ENCODE results near the gene DUS2.

DNA sequence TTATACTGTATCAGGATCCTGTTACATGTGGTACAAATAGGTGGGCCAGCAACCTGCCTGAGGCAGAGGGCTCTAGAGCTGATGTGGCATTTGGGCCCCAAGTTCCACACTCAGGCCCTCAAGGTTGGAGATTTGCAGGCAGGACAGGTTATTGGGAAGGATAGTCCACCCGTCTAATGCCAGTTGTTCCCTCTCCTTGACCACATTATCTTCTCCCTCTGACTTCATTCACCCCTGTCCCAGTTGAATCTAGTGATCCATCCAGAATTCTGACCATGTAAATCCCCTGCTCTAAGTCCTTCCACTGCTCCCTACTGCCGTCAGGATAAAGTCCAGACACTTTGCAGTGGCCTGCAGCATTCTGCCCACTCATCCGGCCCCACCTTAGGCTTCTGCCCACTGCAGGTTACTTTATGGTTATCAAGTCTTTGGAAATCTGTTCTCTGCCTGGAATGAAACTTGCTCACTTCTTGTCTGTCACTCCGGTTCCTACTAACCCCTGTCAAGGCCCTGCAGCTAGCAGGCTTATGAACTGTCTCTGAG lies 60.2 kb downstream of the DUS2 start:
- TF ChIP-seq, protein P1, sequence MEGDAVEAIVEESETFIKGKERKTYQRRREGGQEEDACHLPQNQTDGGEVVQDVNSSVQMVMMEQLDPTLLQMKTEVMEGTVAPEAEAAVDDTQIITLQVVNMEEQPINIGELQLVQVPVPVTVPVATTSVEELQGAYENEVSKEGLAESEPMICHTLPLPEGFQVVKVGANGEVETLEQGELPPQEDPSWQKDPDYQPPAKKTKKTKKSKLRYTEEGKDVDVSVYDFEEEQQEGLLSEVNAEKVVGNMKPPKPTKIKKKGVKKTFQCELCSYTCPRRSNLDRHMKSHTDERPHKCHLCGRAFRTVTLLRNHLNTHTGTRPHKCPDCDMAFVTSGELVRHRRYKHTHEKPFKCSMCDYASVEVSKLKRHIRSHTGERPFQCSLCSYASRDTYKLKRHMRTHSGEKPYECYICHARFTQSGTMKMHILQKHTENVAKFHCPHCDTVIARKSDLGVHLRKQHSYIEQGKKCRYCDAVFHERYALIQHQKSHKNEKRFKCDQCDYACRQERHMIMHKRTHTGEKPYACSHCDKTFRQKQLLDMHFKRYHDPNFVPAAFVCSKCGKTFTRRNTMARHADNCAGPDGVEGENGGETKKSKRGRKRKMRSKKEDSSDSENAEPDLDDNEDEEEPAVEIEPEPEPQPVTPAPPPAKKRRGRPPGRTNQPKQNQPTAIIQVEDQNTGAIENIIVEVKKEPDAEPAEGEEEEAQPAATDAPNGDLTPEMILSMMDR (IDR thresholded peaks at IDR 0.05): no peak
- no peak for TF ChIP-seq POLR2A (IDR thresholded peaks at IDR 0.05)
- no peak for TF ChIP-seq EP300 (IDR thresholded peaks at IDR 0.05)

All from gastroesophageal sphincter (tissue), 3 donors.